GM11168 (cell line): ENCODE data around the gene SEC14L1.

ENCODE experiments used
- in situ Hi-C: fragments of 300-500 bp; cut with MboI; formaldehyde crosslinking; loops from one replicate; pipeline ENCODE4 v1.12.0; 2022; ENCODE audit warnings: low sequenced_read_pairs; ENCODE audit not compliant: unreplicated experiment

The SEC14L1 gene

DNA sequence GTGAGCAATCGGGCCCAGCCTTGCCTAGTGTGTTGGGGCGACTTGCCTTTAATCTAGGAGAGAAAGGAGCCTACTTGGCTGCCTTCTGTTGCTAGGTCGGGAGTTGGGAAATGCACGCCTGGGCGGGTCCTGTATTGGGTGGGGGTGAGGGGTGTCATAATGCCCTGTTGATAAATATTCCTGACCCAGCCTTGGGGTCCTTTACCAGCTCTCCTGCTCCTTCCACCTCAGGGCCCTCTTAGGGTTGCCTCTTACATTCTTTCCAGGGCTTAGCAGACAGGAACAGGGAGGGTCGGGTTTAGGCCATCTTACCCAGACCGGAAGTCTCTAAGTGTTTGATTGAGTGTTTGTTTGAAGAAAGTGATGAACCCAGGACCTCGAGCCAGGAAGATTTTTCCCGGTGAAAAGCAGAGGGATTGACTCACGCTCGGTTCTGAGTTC, 112.9 kb downstream of the SEC14L1 start:
- in situ Hi-C loops: loop anchor here (25.0 kb wide), 1 partner anchor 391 kb away; the partner anchor contains the start of gene MGAT5B

DNA sequence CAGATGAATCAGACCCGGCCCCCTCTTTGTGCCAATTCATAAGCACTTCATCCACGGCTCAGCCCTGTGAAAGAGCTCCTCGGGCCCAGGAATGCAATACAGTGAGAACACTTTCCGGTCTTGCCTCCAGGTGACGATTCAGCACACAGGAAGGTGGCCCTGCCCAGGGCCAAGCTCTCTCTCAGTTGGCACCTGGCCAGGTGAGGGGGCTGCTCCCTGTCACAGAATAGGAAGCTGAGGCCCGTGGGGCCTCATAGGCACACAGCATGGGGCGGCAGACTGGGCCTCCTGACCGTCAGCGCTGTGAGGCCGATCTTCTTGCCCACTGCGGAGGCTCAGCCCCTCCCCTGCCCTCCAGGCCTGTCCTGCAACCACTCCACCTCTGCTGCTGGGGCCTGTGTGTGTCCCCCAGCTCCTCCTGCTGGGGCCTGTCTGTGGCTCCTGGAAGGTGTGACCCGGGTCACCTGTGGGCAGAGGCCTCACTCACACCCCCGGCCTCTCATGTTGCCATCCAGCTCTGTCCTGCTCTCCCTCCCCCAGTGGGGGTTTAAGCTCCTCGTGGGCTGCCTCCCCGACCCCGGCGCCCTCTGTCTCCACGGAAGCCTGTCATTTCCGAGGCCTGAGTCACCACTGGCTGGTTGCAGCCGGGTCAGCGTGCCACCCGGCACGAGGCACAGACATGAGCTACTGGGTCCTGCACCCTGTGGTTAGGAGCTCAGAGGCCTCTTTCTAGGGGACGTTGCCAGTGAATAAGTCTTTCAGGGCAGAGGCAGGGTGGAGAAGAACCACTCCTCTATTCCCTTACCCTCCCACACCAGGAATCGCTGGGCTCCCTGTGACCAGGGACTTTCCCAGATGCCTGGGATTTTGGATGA, 114.4 kb downstream of the SEC14L1 start:
- in situ Hi-C loops: loop anchor here (25.0 kb wide), 1 partner anchor 393 kb away; the partner anchor contains the start of gene MGAT5B

DNA sequence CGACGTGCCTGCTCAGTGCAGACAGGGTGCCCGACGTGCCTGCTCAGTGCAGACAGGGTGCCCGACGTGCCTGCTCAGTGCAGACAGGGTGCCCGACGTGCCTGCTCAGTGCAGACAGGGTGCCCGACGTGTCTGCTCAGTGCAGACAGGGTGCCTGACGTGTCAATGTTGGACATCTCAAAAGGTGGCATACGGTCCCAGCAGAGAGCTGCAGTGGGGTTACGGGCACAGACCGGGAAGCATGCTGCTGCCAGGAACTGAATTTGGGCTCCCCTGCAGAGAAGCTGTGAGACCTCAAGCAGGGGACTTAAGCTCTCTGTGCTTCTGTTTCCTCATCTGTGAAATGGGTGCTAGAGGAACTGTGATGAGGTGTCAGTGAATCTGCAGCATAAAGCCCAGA, 115.2 kb downstream of the SEC14L1 start:
- in situ Hi-C loops: loop anchor here (25.0 kb wide), 1 partner anchor 394 kb away; the partner anchor contains the start of gene MGAT5B

DNA sequence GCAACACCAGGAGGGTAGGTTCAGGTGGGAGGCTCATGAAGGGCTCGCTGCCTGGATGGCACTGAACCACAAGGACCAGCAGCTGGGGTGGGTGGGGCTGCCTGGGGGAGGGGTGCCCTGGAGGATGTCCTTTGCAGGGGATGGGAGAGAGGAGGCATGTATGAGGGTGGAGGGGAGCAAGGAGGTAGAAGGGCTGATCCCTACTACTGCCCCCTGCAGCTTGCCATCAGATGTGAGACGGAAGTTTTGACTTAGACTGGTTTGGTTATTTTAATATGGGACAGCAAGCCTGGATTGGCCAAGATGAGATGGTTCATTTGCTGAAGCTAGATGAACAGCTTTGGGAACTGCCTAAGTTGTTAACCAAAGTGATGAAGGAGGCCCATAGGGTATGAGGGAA, 115.9 kb downstream of the SEC14L1 start:
- in situ Hi-C loops: loop anchor here (25.0 kb wide), 1 partner anchor 394 kb away; the partner anchor contains the start of gene MGAT5B

DNA sequence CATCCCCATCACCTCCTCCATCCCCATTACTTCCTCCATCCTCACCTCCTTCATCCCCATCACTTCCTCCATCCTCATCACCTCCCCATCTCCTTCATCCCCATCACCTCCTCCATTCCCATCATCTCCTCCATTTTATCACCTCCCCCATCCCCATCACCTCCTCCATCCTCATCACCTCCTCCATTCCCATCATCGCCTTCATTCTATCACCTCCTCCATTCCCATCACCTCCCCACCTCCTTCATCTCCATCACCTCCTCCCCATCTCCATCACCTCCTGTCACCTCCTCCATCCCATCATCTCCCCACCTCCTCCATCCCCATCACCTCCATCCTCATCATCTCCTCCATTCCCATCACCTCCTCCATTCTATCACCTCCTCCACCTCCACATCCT, 116.4 kb downstream of the SEC14L1 start:
- in situ Hi-C loops: loop anchor here (25.0 kb wide), 1 partner anchor 395 kb away; the partner anchor contains the start of gene MGAT5B

DNA sequence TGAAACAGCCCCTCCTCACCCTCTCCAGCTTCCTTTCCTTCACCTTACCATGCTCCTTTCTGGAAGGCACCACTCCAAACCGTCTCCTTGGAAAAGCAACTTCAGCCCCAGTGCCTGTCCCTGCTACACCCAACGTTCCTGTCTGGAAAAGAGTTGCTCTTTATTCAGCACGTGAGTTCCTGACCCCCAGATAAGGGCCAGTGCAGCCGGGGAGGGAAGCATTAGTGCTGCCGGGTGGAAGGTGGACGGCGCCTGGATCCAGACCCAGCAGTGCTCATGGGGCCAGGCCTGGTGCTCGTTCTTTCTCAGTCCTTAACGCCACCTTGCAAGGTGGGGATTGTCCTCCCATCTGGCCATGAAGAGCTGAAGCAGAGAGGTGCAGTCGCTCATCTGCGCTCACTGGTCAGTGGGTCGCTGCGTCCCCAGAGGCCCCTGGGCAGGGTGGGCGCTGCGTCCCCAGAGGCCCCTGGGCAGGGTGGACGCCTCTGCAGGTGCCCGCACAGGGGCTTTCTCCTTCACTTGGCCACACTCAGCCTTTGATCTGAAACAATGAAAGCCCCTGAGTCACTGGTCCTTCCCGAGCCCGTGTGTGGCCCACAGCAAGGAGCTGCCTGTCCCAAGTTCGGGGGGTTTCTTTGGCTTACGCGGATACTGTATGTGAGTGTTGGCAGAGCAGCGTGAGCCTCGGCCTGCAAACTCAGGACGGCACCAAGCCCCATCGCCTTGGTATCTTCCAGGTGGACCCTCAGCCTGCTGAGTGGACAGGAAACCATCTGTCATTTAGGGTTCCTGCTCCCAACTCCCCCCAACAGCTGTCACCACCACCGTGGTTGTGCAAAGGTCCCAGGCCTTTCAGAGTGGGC, 117.1 kb downstream of the SEC14L1 start:
- in situ Hi-C loops: loop anchor here (25.0 kb wide), 1 partner anchor 396 kb away; the partner anchor contains the start of gene MGAT5B

DNA sequence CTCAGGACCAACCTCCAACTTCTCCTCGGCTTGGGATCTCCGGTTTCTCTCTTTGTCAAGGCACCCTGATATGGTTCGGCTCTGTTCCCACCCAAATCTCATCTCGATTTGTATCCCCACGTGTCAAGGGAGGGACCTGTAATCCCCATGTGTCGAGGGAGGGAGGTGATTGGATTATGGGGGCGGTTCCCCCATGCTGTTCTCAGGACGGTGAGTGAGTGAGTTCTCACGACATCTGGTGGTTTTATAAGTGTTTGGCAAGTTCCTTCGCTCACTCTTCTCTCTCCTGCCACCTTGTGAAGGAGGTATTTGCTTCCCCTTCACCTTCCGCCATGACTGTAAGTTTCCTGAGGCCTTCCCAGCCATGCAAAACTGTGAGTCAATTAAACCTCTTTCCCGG, 117.9 kb downstream of the SEC14L1 start:
- in situ Hi-C loops: loop anchor here (25.0 kb wide), 1 partner anchor 396 kb away; the partner anchor contains the start of gene MGAT5B

DNA sequence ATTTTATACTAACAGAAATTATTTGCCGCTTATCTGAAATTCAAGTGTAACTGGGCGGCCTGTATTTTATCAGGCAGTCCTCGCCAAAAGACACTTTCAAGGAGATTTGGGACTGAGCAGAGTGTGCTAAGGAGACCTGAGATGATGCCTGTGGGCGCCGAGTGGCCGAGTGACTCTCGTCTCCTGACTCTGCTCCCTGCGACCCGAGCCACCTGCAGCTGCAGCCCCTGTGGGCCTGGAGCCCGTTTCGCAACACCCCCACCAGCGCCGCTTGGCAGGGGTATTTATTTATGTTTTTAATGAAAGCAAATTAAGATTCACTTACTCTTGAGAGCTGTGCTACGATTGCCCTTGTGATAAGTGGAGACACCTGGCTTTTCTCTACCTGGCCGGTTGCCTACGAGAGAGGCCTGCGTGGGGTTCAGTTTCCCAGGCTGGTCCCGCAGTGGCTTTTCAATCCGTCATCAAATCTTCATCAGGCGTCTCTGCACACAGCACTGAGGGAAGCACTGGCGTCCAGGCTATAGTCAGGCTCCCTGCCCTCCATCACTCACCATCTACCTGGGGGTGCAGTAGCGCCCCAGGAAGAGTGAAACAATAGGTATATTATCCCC, 124.0 kb downstream of the SEC14L1 start:
- in situ Hi-C loops: loop anchor here (25.0 kb wide), 1 partner anchor 402 kb away; the partner anchor contains the start of gene MGAT5B

DNA sequence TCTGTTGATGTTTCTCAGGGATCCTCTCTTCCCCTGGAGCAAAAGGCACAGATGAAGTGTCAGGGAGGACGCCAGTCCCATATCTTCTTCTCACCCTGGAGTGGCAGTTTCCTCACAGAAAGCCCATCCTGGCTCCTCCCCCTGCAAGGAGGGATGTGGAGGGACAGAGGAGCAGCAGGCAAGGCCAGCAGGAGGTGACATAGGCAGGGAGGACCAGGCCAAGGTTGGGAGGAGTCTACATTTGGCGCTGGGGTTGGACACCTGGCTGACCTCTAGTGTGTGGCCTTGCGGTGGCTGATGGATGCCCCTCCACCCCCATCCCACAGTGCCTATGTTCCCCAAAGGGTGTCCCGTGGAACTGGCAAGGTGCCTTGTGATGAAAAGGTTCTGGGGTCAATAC, 125.4 kb downstream of the SEC14L1 start:
- in situ Hi-C loops: loop anchor here (25.0 kb wide), 1 partner anchor 404 kb away; the partner anchor contains the start of gene MGAT5B
